K562 (cell line): ENCODE results near the gene DCAF11. TPM values are rescaled to one million over a fixed set of nuclear protein-coding genes. Genes with fewer than 3 reads are reported as not detected.

Source experiments
- ATF4 ChIP-seq: fragments of 450-650 bp; formaldehyde crosslinking; IDR thresholded peaks from 2 replicates; pipeline ENCODE4 v1.4.0; 2022; ENCODE audit warnings: mild to moderate bottlenecking, moderate library complexity
- E2F6 ChIP-seq, 2 experiments: IDR thresholded peaks; 2 replicates each; pipeline ENCODE4 v1.6.1; 2011; ENCODE audit warnings: borderline replicate concordance in 1 of 2, control low read depth in 1 of 2, low read depth in 1 of 2, low read length in 1 of 2, mild to moderate bottlenecking in 1 of 2, mixed read lengths in 1 of 2, moderate library complexity in 1 of 2; ENCODE audit not compliant: insufficient read depth in 1 of 2, insufficient read length in 1 of 2, poor library complexity in 1 of 2, severe bottlenecking in 1 of 2; ENCODE audit errors: extremely low read depth in 1 of 2
- FOXM1 ChIP-seq, 2 experiments: fragments of 450-650 bp in 1 of 2; sonication (generic) in 1 of 2; formaldehyde crosslinking in 1 of 2; IDR thresholded peaks; 2 replicates each; pipeline versions ENCODE4 v1.6.1 to v1.9.0; 2017 to 2022; ENCODE audit warnings: low read depth in 2 of 2, mild to moderate bottlenecking in 2 of 2, missing genetic modification reagents in 1 of 2, moderate library complexity in 1 of 2
- FOXP4 ChIP-seq: sonication (generic); formaldehyde crosslinking; IDR thresholded peaks from 2 replicates; pipeline ENCODE4 v1.8.0; 2022; ENCODE audit warnings: mild to moderate bottlenecking, missing genetic modification reagents, borderline replicate concordance
- REST ChIP-seq, 2 experiments: fragments of 450-650 bp; formaldehyde crosslinking in 1 of 2; IDR thresholded peaks; 2 replicates each; pipeline versions ENCODE4 v1.4.0 to v1.6.1; 2014 to 2020; ENCODE audit warnings: mild to moderate bottlenecking in 2 of 2, borderline replicate concordance in 1 of 2, low read depth in 1 of 2
- TAF15 ChIP-seq: fragments of 200-400 bp; formaldehyde crosslinking; IDR thresholded peaks from 2 replicates; pipeline ENCODE4 v1.6.1; 2017; ENCODE audit warnings: mild to moderate bottlenecking, low read depth, low read length, moderate library complexity
- XRCC5 ChIP-seq: fragments of 200-400 bp; formaldehyde crosslinking; IDR thresholded peaks from 2 replicates; pipeline ENCODE4 v1.6.1; 2017; ENCODE audit warnings: low read depth, mild to moderate bottlenecking, low read length
- ZBTB43 ChIP-seq: sonication (generic); formaldehyde crosslinking; IDR thresholded peaks from 2 replicates; pipeline ENCODE4 v1.8.0; 2023; ENCODE audit warnings: mild to moderate bottlenecking, missing genetic modification reagents
- ZC3H8 ChIP-seq: fragments of 450-650 bp; IDR thresholded peaks from 2 replicates; pipeline ENCODE4 v1.6.1; 2017
- ZNF644 ChIP-seq: fragments of 200-800 bp; sonication (Bioruptor generic); IDR thresholded peaks from 2 replicates; pipeline ENCODE4 v1.6.1; 2016; ENCODE audit warnings: low read depth, missing genetic modification characterization, missing compliant biosample characterization
- polyA plus RNA-seq, 8 experiments: library from polyadenylated mRNA; depleted of rRNA in 4 of 8; stranded (reverse) in 5 of 8; unstranded in 3 of 8; fragments of >200 nt; fragmentation: Nextera tagmentation in 2 of 8; fragmentation: Illumina TruSeq in 1 of 8; extraction: Ambion mirVana in 2 of 8; extraction: Trizol in 1 of 8; gene quantifications; 2 replicates each; pipeline versions ENCODE4 v1.2.1 to v1.2.3, GENCODE V29; 2011 to 2014; ENCODE audit warnings: inconsistent platforms in 1 of 8, missing spikeins in 1 of 8
- total RNA-seq, 7 experiments: library from RNA; depleted of rRNA in 6 of 7; stranded (reverse); fragments of >200 nt in 6 of 7; fragmentation: Illumina TruSeq in 2 of 7; extraction: Trizol in 2 of 7; gene quantifications; 2 replicates each; pipeline versions ENCODE4 v1.2.1 to v1.2.3, GENCODE V29; 2011 to 2021; ENCODE audit warnings: low replicate concordance in 1 of 7

Gene DCAF11
- total and polyA plus RNA-seq, 9 of the 15 experiments (the other 6 are each of a cell fraction or from before 2014, with no cell fraction given) = 8.5 to 46.2 (median 36.4) TPM

GRCh38 chr14:24114532-24115421 lies at the start of gene DCAF11, which contains the start of gene NRL (continued):
- no peak; the same call in 1 of the 2 replicates for TF ChIP-seq FOXP4 (CRISPR knock-in tag)
- TF ChIP-seq TAF15 = no peak
- no peak for TF ChIP-seq ZC3H8
- TF ChIP-seq E2F6 (IDR thresholded peaks at IDR 0.05; ENCODE audit: borderline replicate concordance in 1 of 2, extremely low read depth in 1 of 2, insufficient read depth in 1 of 2, insufficient read length in 1 of 2, low read depth in 1 of 2, low read length in 1 of 2, poor library complexity in 1 of 2, severe bottlenecking in 1 of 2) = peak in 1 of 2 experiments; percentile 75
- TF ChIP-seq XRCC5 = 0 out of 2 replicates have a peak, but pooled peaks have one; percentile 25
- TF ChIP-seq FOXM1 (IDR thresholded peaks at IDR 0.05; ENCODE audit: low read depth) = peak; percentile 62; the same call in 1 of the 2 replicates
- TF ChIP-seq FOXM1 (CRISPR knock-in tag; IDR thresholded peaks at IDR 0.05; ENCODE audit: low read depth) = 0 out of 2 replicates have a peak, but pooled peaks have one; percentile 50
- no peak for TF ChIP-seq ATF4 (CRISPR knock-in tag)
- no peak for TF ChIP-seq ZBTB43
- no peak for TF ChIP-seq ZNF644 (tag)
- peak; percentile 76 for TF ChIP-seq REST (IDR thresholded peaks at IDR 0.05; ENCODE audit: borderline replicate concordance)
- no peak for TF ChIP-seq REST (CRISPR knock-in tag; IDR thresholded peaks at IDR 0.05; ENCODE audit: low read depth)
